Measurements from ENCODE around the gene CCDC59. TPM values are rescaled to one million over a fixed set of nuclear protein-coding genes. Genes with fewer than 3 reads are reported as not detected.

Gene CCDC59
- total RNA-seq, 2 donors from 2014 or later, result 14.2 to 30.4 TPM

GRCh38 chr12:82357340-82357739 is 847 bp downstream of the CCDC59 start:
- Histone ChIP-seq H3K4me1 (peaks cover 33% of the 10 kb centered on the region), H3K9me3 (no peaks in the 10 kb centered on the region), H3K36me3 (replicated peaks in 1 of 2; ENCODE audit: insufficient read depth in 1 of 2, low read depth in 2 of 2) (peaks cover 0 to 10% of the 10 kb centered on the region in 2 donors), H3K4me3 (peak overlapping the region; percentile 53 to 94), H3K27me3 (no peaks in the 10 kb centered on the region), H3K27ac (peak overlapping the region in 2 of 4 donors; percentile 94 to 99)
- DNase-seq (no peak), ATAC-seq (no peak)
- intact Hi-C loops (cut with DNase I), result no loop called here
- TF ChIP-seq CTCF (IDR thresholded peaks at IDR 0.05) (no peak), POLR2A (IDR thresholded peaks at IDR 0.05) (no peak)
- WGBS, 2 donors, result 24 to 27% methylated on average over 4 of the region's 4 CpGs

- H3K4me1 ChIP-seq, result peaks cover 7% of the 10 kb centered on the region
- no peak overlapping the region for H3K27ac ChIP-seq
- no peak overlapping the region for H3K4me3 ChIP-seq
- intact Hi-C loops (cut with DNase I), result no loop called here
- ATAC-seq, result no peak
- 69 to 79% methylated on average over 6 of the region's 6 CpGs for WGBS, 2 donors
- no peaks in the 10 kb centered on the region for H3K27me3 ChIP-seq
- no peaks in the 10 kb centered on the region for H3K9me3 ChIP-seq
- no peak for TF ChIP-seq POLR2A (IDR thresholded peaks at IDR 0.05)
- TF ChIP-seq CTCF (IDR thresholded peaks at IDR 0.05), result no peak
- H3K36me3 ChIP-seq (replicated peaks in 1 of 2; ENCODE audit: insufficient read depth in 1 of 2, low read depth in 2 of 2), result peaks cover 0 to 16% of the 10 kb centered on the region in 2 donors
- DNase-seq, result no peak
Observed at GRCh38 chr12:82351390-82351789, 6.8 kb downstream of the CCDC59 start.

GRCh38 chr12:82350161-82350560 is 8.0 kb downstream of the CCDC59 start:
- Histone ChIP-seq H3K4me3 (no peak overlapping the region), H3K9me3 (no peaks in the 10 kb centered on the region), H3K27ac (no peak overlapping the region), H3K36me3 (replicated peaks in 1 of 2; ENCODE audit: insufficient read depth in 1 of 2, low read depth in 2 of 2) (peaks cover 0 to 16% of the 10 kb centered on the region in 2 donors), H3K27me3 (no peaks in the 10 kb centered on the region), H3K4me1 (no peaks in the 10 kb centered on the region)
- no peak for DNase-seq
- intact Hi-C loops (cut with DNase I), result no loop called here
- ATAC-seq, result no peak
- TF ChIP-seq POLR2A (IDR thresholded peaks at IDR 0.05) (no peak), CTCF (IDR thresholded peaks at IDR 0.05) (no peak)
- 86 to 96% methylated on average over 3 of the region's 3 CpGs for WGBS, 2 donors

GRCh38 chr12:82329508-82329907 is 28.7 kb downstream of the CCDC59 start:
- intact Hi-C loops (cut with DNase I), result no loop called here
- Histone ChIP-seq H3K4me1 (no peaks in the 10 kb centered on the region), H3K36me3 (replicated peaks in 1 of 2; ENCODE audit: insufficient read depth in 1 of 2, low read depth in 2 of 2) (no peaks in the 10 kb centered on the region), H3K27ac (no peak overlapping the region), H3K4me3 (no peak overlapping the region), H3K9me3 (no peaks in the 10 kb centered on the region), H3K27me3 (no peaks in the 10 kb centered on the region)
- TF ChIP-seq CTCF (IDR thresholded peaks at IDR 0.05) (no peak), POLR2A (IDR thresholded peaks at IDR 0.05) (no peak)
- WGBS, 2 donors, result 13 to 19% methylated on average over 1 of the region's 1 CpG
- DNase-seq, result no peak
- no peak for ATAC-seq

GRCh38 chr12:82327861-82328260 is 30.3 kb downstream of the CCDC59 start:
- intact Hi-C loops (cut with DNase I), result no loop called here
- no peak overlapping the region for H3K27ac ChIP-seq
- DNase-seq, result no peak
- ATAC-seq, result no peak
- no peaks in the 10 kb centered on the region for H3K36me3 ChIP-seq (replicated peaks in 1 of 2; ENCODE audit: insufficient read depth in 1 of 2, low read depth in 2 of 2)
- H3K27me3 ChIP-seq, result no peaks in the 10 kb centered on the region
- no peaks in the 10 kb centered on the region for H3K9me3 ChIP-seq
- no peak overlapping the region for H3K4me3 ChIP-seq
- no peaks in the 10 kb centered on the region for H3K4me1 ChIP-seq
- no peak for TF ChIP-seq POLR2A (IDR thresholded peaks at IDR 0.05)
- no peak for TF ChIP-seq CTCF (IDR thresholded peaks at IDR 0.05)
- 59 to 65% methylated on average over 1 of the region's 1 CpG for WGBS, 2 donors
